ACC112 (cell line): ENCODE results near the gene CHRM2.

Source experiments
- H2AFZ ChIP-seq: fragments of 200-600 bp; sonication (generic); one replicate; pipeline ENCODE4 v1.6.0; 2017; ENCODE audit warnings: antibody characterized with exemption, low read length; ENCODE audit not compliant: unreplicated experiment
- H3K27ac ChIP-seq: fragments of 200-600 bp; sonication (generic); 2 replicates; pipeline ENCODE4 v1.5.1; 2014; ENCODE audit warnings: low read depth, mild to moderate bottlenecking, antibody characterized with exemption, low read length, moderate library complexity
- H3K27me3 ChIP-seq: fragments of 200-600 bp; sonication (generic); 2 replicates; pipeline ENCODE4 v1.6.1; 2014; ENCODE audit warnings: mild to moderate bottlenecking, antibody characterized with exemption, low read length, moderate library complexity, mixed read lengths; ENCODE audit not compliant: insufficient read depth
- H3K36me3 ChIP-seq: fragments of 200-600 bp; sonication (generic); 2 replicates; pipeline ENCODE4 v1.6.1; 2016; ENCODE audit warnings: mild to moderate bottlenecking, antibody characterized with exemption, low read length, moderate library complexity, mixed read lengths; ENCODE audit not compliant: insufficient read depth
- H3K4me1 ChIP-seq: fragments of 200-600 bp; sonication (generic); one replicate; pipeline ENCODE4 v1.6.1; 2016; ENCODE audit warnings: low read length, mixed read lengths; ENCODE audit not compliant: insufficient read depth, unreplicated experiment, control insufficient read depth
- H3K4me3 ChIP-seq: fragments of 200-600 bp; sonication (generic); 2 replicates; pipeline ENCODE4 v1.5.1; 2014; ENCODE audit warnings: mild to moderate bottlenecking, low read depth, low read length
- H3K79me2 ChIP-seq: fragments of 200-600 bp; sonication (generic); one replicate; pipeline ENCODE4 v1.6.0; 2016; ENCODE audit warnings: low read length; ENCODE audit not compliant: control insufficient read depth, unreplicated experiment, insufficient read depth

Gene CHRM2

GRCh38 chr7:136953386-136953785 is 84.9 kb downstream of the CHRM2 start:
- H3K27ac ChIP-seq, result peak overlapping the region; percentile 51
- peaks cover 53% of the 10 kb centered on the region for H3K4me1 ChIP-seq
- H3K4me3 ChIP-seq, result no peak overlapping the region
- no peaks in the 10 kb centered on the region for H3K79me2 ChIP-seq
- H3K36me3 ChIP-seq, result no peaks in the 10 kb centered on the region
- H2AFZ ChIP-seq, result peak overlapping the region; percentile 20
- H3K27me3 ChIP-seq, result no peaks in the 10 kb centered on the region

GRCh38 chr7:136956232-136956631 is 87.8 kb downstream of the CHRM2 start:
- Histone ChIP-seq H3K36me3 (no peaks in the 10 kb centered on the region), H2AFZ (peak overlapping the region; percentile 49), H3K4me3 (0 out of 2 replicates have a peak overlapping the region, but pooled peaks have one; percentile 8), H3K79me2 (no peaks in the 10 kb centered on the region), H3K4me1 (peaks cover 55% of the 10 kb centered on the region), H3K27ac (peak overlapping the region; percentile 93), H3K27me3 (no peaks in the 10 kb centered on the region)

GRCh38 chr7:136956671-136957070 is 88.2 kb downstream of the CHRM2 start:
- Histone ChIP-seq H3K27me3 (no peaks in the 10 kb centered on the region), H3K4me1 (peaks cover 55% of the 10 kb centered on the region), H2AFZ (peak overlapping the region; percentile 49), H3K27ac (peak overlapping the region; percentile 93), H3K79me2 (no peaks in the 10 kb centered on the region), H3K4me3 (peak overlapping the region; percentile 8; the same call in 1 of the 2 replicates), H3K36me3 (no peaks in the 10 kb centered on the region)

DNA sequence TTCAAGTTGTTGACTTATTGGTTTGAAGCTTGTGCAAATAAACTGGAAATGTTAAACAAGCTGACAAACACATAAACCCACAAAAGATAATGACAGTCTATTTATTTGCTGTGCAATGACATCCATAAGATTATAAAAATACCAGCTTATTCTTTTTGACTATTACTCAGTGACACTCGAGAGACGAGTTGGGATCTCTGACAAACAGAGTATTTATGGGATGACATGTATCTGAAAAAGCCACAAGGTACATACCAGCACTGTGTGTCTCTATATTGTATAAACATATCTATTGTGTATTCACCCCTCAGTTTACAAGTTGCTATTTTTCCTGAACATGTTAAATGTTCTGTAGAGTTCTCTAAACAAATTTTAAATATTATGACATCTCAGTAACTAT is 88.9 kb downstream of the CHRM2 start:
- Histone ChIP-seq H3K4me3 (no peak overlapping the region; the same call in 1 of the 2 replicates), H3K27ac (peak overlapping the region; percentile 93), H3K36me3 (no peaks in the 10 kb centered on the region), H3K79me2 (no peaks in the 10 kb centered on the region), H2AFZ (no peak overlapping the region), H3K27me3 (no peaks in the 10 kb centered on the region), H3K4me1 (peaks cover 55% of the 10 kb centered on the region)

- H3K4me1 ChIP-seq, result peaks cover 56% of the 10 kb centered on the region
- H3K79me2 ChIP-seq, result no peaks in the 10 kb centered on the region
- peak overlapping the region; percentile 93 for H3K27ac ChIP-seq
- H3K4me3 ChIP-seq, result peak overlapping the region; percentile 11; the same call in 1 of the 2 replicates
- H3K36me3 ChIP-seq, result no peaks in the 10 kb centered on the region
- H2AFZ ChIP-seq, result peak overlapping the region; percentile 30
- H3K27me3 ChIP-seq, result no peaks in the 10 kb centered on the region
These were observed 89.6 kb downstream of the CHRM2 start for GRCh38 chr7:136958016-136958415.

DNA sequence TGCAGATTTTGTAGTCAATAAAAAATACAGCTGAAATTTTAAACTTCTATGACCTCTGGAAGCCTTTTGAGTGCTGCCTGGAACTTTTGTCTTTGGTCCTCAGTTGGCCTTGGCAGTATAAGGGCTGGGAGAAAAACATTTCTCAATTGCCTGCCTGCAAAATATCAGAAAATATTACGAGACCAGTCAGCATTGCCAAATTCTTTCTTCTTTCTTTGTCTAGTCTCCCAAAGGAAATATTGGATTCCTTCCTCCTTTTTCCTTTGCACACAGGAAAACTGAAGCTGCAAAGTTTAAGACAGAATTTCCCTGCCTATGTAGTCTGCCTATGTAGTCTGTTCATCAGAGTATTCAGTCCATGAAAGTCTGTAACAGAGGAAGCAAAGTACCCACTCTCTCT is 95.9 kb downstream of the CHRM2 start:
- Histone ChIP-seq H3K4me1 (peaks cover 4% of the 10 kb centered on the region), H3K27me3 (no peaks in the 10 kb centered on the region), H2AFZ (peak overlapping the region; percentile 30), H3K79me2 (no peaks in the 10 kb centered on the region), H3K36me3 (no peaks in the 10 kb centered on the region), H3K27ac (no peak overlapping the region), H3K4me3 (no peak overlapping the region)

GRCh38 chr7:136966825-136967224 is 98.4 kb downstream of the CHRM2 start:
- Histone ChIP-seq H2AFZ (no peak overlapping the region), H3K4me1 (peaks cover 4% of the 10 kb centered on the region), H3K36me3 (no peaks in the 10 kb centered on the region), H3K4me3 (no peak overlapping the region), H3K27me3 (no peaks in the 10 kb centered on the region), H3K79me2 (no peaks in the 10 kb centered on the region), H3K27ac (no peak overlapping the region)

- Histone ChIP-seq H3K79me2 (no peaks in the 10 kb centered on the region), H3K4me1 (no peaks in the 10 kb centered on the region), H2AFZ (no peak overlapping the region), H3K27ac (no peak overlapping the region), H3K36me3 (no peaks in the 10 kb centered on the region), H3K4me3 (no peak overlapping the region), H3K27me3 (no peaks in the 10 kb centered on the region)
These were observed 101.3 kb downstream of the CHRM2 start for GRCh38 chr7:136969761-136970160.

GRCh38 chr7:136971776-136972175 is 103.3 kb downstream of the CHRM2 start:
- no peak overlapping the region for H3K4me3 ChIP-seq
- H3K27ac ChIP-seq, result no peak overlapping the region
- H2AFZ ChIP-seq, result no peak overlapping the region
- H3K27me3 ChIP-seq, result no peaks in the 10 kb centered on the region
- H3K4me1 ChIP-seq, result no peaks in the 10 kb centered on the region
- H3K79me2 ChIP-seq, result no peaks in the 10 kb centered on the region
- no peaks in the 10 kb centered on the region for H3K36me3 ChIP-seq

GRCh38 chr7:136976504-136977251 is 108.2 kb downstream of the CHRM2 start:
- Histone ChIP-seq H2AFZ (no peak overlapping the region), H3K36me3 (no peaks in the 10 kb centered on the region), H3K27ac (no peak overlapping the region), H3K79me2 (no peaks in the 10 kb centered on the region), H3K4me1 (no peaks in the 10 kb centered on the region), H3K27me3 (no peaks in the 10 kb centered on the region), H3K4me3 (no peak overlapping the region)

DNA sequence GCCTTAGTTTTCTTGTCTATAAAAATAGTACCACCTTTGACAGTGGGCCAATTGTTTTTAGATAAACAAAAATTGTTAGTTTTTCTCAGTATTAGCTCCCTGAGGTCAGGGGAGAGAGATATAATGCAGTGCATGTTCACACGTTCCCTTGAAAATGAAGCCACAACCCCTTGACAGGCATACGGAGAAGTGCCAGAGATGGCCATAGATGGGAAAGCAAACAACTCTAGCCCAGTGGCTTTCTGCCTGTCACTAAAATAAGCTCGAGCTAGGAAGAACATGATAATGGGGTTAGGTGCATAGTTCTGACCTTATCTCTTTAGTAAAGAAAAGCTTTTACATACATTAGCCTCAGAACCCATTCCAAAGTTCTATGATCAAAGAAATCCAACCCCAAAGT is 124.9 kb downstream of the CHRM2 start:
- Histone ChIP-seq H2AFZ (no peak overlapping the region), H3K36me3 (no peaks in the 10 kb centered on the region), H3K27me3 (no peaks in the 10 kb centered on the region), H3K4me1 (peaks cover 8% of the 10 kb centered on the region), H3K79me2 (no peaks in the 10 kb centered on the region), H3K4me3 (no peak overlapping the region), H3K27ac (no peak overlapping the region)
